Nephron (organoid): ENCODE results near the gene OR6B3.
"Not testable (repeated sequence)": the region's sequence is repeated elsewhere in the genome, so short reads cannot be mapped to it uniquely, and the experiment has no call there.

Source experiments
- H3K27ac Mint-ChIP-seq, 3 experiments: 2 replicates each; pipeline ENCODE4 v1.8.0; 2020; ENCODE audit warnings: mixed read lengths in 3 of 3, mild to moderate bottlenecking in 2 of 3, moderate library complexity in 1 of 3
- H3K27me3 Mint-ChIP-seq: 2 replicates; pipeline ENCODE4 v1.8.0; 2021; ENCODE audit warnings: low read depth, mild to moderate bottlenecking, moderate library complexity, mixed read lengths
- H3K36me3 Mint-ChIP-seq: 2 replicates; pipeline ENCODE4 v1.8.0; 2020; ENCODE audit warnings: low read depth, mixed read lengths
- H3K4me1 Mint-ChIP-seq: 2 replicates; pipeline ENCODE4 v1.8.0; 2020; ENCODE audit warnings: mixed read lengths
- H3K4me3 Mint-ChIP-seq, 3 experiments: 2 replicates each; pipeline ENCODE4 v1.8.0; 2020; ENCODE audit warnings: mild to moderate bottlenecking in 3 of 3, mixed read lengths in 3 of 3, moderate library complexity in 2 of 3
- H3K9me3 Mint-ChIP-seq: 2 replicates; pipeline ENCODE4 v1.8.0; 2020; ENCODE audit warnings: mixed read lengths
- TF ChIP-seq, protein P1 (sequence below), 3 experiments: fragments of 200-600 bp; sonication (generic); IDR thresholded peaks; one replicate each; pipeline ENCODE4 v1.5.0; 2021; ENCODE audit warnings: antibody characterized with exemption in 3 of 3; ENCODE audit not compliant: unreplicated experiment in 3 of 3

Gene OR6B3

GRCh38 chr2:240051697-240052096, 1.6 kb downstream of the OR6B3 start:
- TF ChIP-seq, protein P1, sequence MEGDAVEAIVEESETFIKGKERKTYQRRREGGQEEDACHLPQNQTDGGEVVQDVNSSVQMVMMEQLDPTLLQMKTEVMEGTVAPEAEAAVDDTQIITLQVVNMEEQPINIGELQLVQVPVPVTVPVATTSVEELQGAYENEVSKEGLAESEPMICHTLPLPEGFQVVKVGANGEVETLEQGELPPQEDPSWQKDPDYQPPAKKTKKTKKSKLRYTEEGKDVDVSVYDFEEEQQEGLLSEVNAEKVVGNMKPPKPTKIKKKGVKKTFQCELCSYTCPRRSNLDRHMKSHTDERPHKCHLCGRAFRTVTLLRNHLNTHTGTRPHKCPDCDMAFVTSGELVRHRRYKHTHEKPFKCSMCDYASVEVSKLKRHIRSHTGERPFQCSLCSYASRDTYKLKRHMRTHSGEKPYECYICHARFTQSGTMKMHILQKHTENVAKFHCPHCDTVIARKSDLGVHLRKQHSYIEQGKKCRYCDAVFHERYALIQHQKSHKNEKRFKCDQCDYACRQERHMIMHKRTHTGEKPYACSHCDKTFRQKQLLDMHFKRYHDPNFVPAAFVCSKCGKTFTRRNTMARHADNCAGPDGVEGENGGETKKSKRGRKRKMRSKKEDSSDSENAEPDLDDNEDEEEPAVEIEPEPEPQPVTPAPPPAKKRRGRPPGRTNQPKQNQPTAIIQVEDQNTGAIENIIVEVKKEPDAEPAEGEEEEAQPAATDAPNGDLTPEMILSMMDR (IDR thresholded peaks at IDR 0.05; ENCODE audit: unreplicated experiment in 3 of 3), result no peak
- H3K4me1 Mint-ChIP-seq, result no peaks in the 10 kb centered on the region
- no peak overlapping the region for H3K4me3 Mint-ChIP-seq
- H3K27me3 Mint-ChIP-seq, result peaks cover 94% of the 10 kb centered on the region
- H3K27ac Mint-ChIP-seq, result no peak overlapping the region
- H3K9me3 Mint-ChIP-seq, result no peaks in the 10 kb centered on the region
- H3K36me3 Mint-ChIP-seq, result no peaks in the 10 kb centered on the region

- peaks cover 93% of the 10 kb centered on the region for H3K27me3 Mint-ChIP-seq
- H3K27ac Mint-ChIP-seq, result no peak overlapping the region
- TF ChIP-seq, protein P1 (IDR thresholded peaks at IDR 0.05; ENCODE audit: unreplicated experiment in 3 of 3), result no peak
Observed at GRCh38 chr2:240050278-240050677, 3.0 kb downstream of the OR6B3 start.

GRCh38 chr2:240048237-240048636, 5.1 kb downstream of the OR6B3 start:
- TF ChIP-seq, protein P1 (IDR thresholded peaks at IDR 0.05; ENCODE audit: unreplicated experiment in 3 of 3), result no peak
- Mint-ChIP-seq H3K4me3 (no peak overlapping the region), H3K9me3 (no peaks in the 10 kb centered on the region), H3K27ac (no peak overlapping the region), H3K36me3 (no peaks in the 10 kb centered on the region), H3K4me1 (no peaks in the 10 kb centered on the region), H3K27me3 (peaks cover 92% of the 10 kb centered on the region)

More at GRCh38 chr2:240050278-240050677, 3.0 kb downstream of the OR6B3 start:
- Mint-ChIP-seq H3K9me3 (no peaks in the 10 kb centered on the region), H3K36me3 (no peaks in the 10 kb centered on the region), H3K4me3 (no peak overlapping the region), H3K4me1 (no peaks in the 10 kb centered on the region)

DNA sequence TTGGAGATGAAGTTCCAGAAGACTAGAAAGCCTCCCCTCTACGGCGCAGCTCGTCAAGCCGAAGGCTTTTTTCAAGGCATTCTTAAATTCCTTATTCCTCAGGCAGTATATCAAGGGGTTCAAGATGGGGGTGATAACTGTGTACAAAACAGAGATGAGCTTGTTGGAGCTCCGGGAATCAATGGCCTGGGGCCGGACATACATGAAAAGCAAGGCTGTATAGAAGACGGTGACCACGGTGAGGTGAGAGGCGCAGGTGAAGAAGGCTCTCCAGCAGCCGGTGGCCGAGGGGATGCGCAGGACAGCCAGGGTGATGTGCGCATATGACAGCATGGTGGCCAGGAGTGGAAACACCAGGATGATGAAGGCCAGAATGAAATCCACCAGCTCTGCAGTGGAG, 8.2 kb downstream of the OR6B3 start:
- H3K9me3 Mint-ChIP-seq, result no peaks in the 10 kb centered on the region
- H3K27me3 Mint-ChIP-seq, result peaks cover 63% of the 10 kb centered on the region
- H3K27ac Mint-ChIP-seq, result no peak overlapping the region
- H3K36me3 Mint-ChIP-seq, result no peaks in the 10 kb centered on the region
- H3K4me3 Mint-ChIP-seq, result no peak overlapping the region
- H3K4me1 Mint-ChIP-seq, result no peaks in the 10 kb centered on the region
- TF ChIP-seq, protein P1 (IDR thresholded peaks at IDR 0.05; ENCODE audit: unreplicated experiment in 3 of 3), result no peak

- peaks cover 56% of the 10 kb centered on the region for H3K27me3 Mint-ChIP-seq
- H3K9me3 Mint-ChIP-seq, H3K4me3 Mint-ChIP-seq, H3K36me3 Mint-ChIP-seq, H3K4me1 Mint-ChIP-seq, H3K27ac Mint-ChIP-seq: not testable (repeated sequence)
Observed at GRCh38 chr2:240044096-240044495, 9.2 kb downstream of the OR6B3 start.

GRCh38 chr2:240043279-240043989, 9.9 kb downstream of the OR6B3 start:
- Mint-ChIP-seq H3K36me3 (no peaks in the 10 kb centered on the region), H3K4me3 (no peak overlapping the region), H3K9me3 (no peaks in the 10 kb centered on the region), H3K27me3 (peaks cover 49% of the 10 kb centered on the region), H3K27ac (no peak overlapping the region), H3K4me1 (no peaks in the 10 kb centered on the region)
- TF ChIP-seq, protein P1 (IDR thresholded peaks at IDR 0.05; ENCODE audit: unreplicated experiment in 3 of 3), result no peak
